ENCODE measurements around the gene AURKA. TPM values are rescaled to one million over a fixed set of nuclear protein-coding genes. Genes with fewer than 3 reads are reported as not detected.

The AURKA gene
- total and polyA plus RNA-seq, 2 experiments from 2014 or later = 75.8 to 82.0 TPM

- H3K4me1 Mint-ChIP-seq = no peaks in the 10 kb centered on the region
- H3K36me3 Mint-ChIP-seq (ENCODE audit: low read depth) = peaks cover 4% of the 10 kb centered on the region; the same call in 1 of the 3 replicates
- no peak overlapping the region for H3K4me3 ChIP-seq
- no peaks in the 10 kb centered on the region for H3K27me3 ChIP-seq (ENCODE audit: insufficient read depth)
- no peaks in the 10 kb centered on the region for H3K36me3 ChIP-seq (ENCODE audit: insufficient read depth)
- no peaks in the 10 kb centered on the region for H3K9me2 ChIP-seq (ENCODE audit: insufficient read depth)
- H3F3A ChIP-seq (replicated peaks; ENCODE audit: low read depth) = no peaks in the 10 kb centered on the region
- DNase-seq (ENCODE audit: low spot score) (no peak), ATAC-seq (no peak)
- no peaks in the 10 kb centered on the region for H3K4me1 ChIP-seq (ENCODE audit: insufficient read depth)
- H3K4me2 ChIP-seq = no peak overlapping the region
- no peak overlapping the region for H3K4me3 Mint-ChIP-seq
- no peaks in the 10 kb centered on the region for H3K27me3 Mint-ChIP-seq (ENCODE audit: insufficient read depth, low read depth, poor library complexity)
- TF ChIP-seq EZH2phosphoT487 (IDR thresholded peaks at IDR 0.05; ENCODE audit: unreplicated experiment) (no peak), REST (IDR thresholded peaks at IDR 0.05; ENCODE audit: unreplicated experiment) (no peak), POLR2AphosphoS5 (IDR thresholded peaks at IDR 0.05; ENCODE audit: low read depth) (no peak), CTCF (conservative IDR thresholded peaks at IDR 0.05; ENCODE audit: low read depth in 2 of 2) (no peak), STAT1 (IDR thresholded peaks at IDR 0.05; ENCODE audit: unreplicated experiment) (no peak), EZH2 (IDR thresholded peaks at IDR 0.05; ENCODE audit: low read depth, unreplicated experiment) (no peak), ETS1 (IDR thresholded peaks at IDR 0.05) (no peak), ZNF331 (CRISPR knock-in tag; IDR thresholded peaks at IDR 0.05; ENCODE audit: low read depth) (no peak), NANOG (IDR thresholded peaks at IDR 0.05; ENCODE audit: borderline replicate concordance) (no peak), CREB1 (CRISPR knock-in tag; IDR thresholded peaks at IDR 0.05; ENCODE audit: low read depth) (no peak), JUNB (IDR thresholded peaks at IDR 0.05; ENCODE audit: unreplicated experiment) (no peak), ZNF114 (CRISPR knock-in tag; IDR thresholded peaks at IDR 0.05) (no peak), ZNF462 (CRISPR knock-in tag; IDR thresholded peaks at IDR 0.05) (no peak)
- H4K20me1 ChIP-seq (replicated peaks; ENCODE audit: insufficient read depth) = no peaks in the 10 kb centered on the region
- H2AFZ ChIP-seq = no peak overlapping the region
- no peaks in the 10 kb centered on the region for H3K79me2 ChIP-seq (replicated peaks; ENCODE audit: insufficient read depth)
- no peaks in the 10 kb centered on the region for H3K9me3 Mint-ChIP-seq
- no peak overlapping the region for H3K27ac ChIP-seq (ENCODE audit: low read depth)
- H3K27ac Mint-ChIP-seq = no peak overlapping the region
These were observed 20.9 kb upstream of the AURKA start for GRCh38 chr20:56412949-56413348.
